GM12878 (cell line): ENCODE measurements around the gene SLX4IP. TPM values are rescaled to one million over a fixed set of nuclear protein-coding genes. Genes with fewer than 3 reads are reported as not detected.

ENCODE experiments used
- ATAC-seq: fragments of 200-7000 bp; cut with Tn5 transposase; 3 replicates; pipeline ENCODE4 v1.9.1; 2020; ENCODE audit warnings: mild to moderate bottlenecking, moderate library complexity
- BruUV-seq: library from RNA; stranded (reverse); fragments of 400-500 nt; replicated peaks from 2 replicates; lab custom pipeline; 2021; lab: Mats Ljungman, UMichigan
- CTCF ChIA-PET: fragments of 300-600 bp; sonication (Branson Sonifier 250); formaldehyde crosslinking; extraction: SDS; loops from one replicate; lab custom pipeline; 2021; ENCODE audit warnings: inconsistent platforms; lab: Yijun Ruan, JAX
- POLR2A ChIA-PET: fragments of 350-600 bp; formaldehyde crosslinking; extraction: SDS; loops from one replicate; lab custom pipeline; 2021; ENCODE audit warnings: inconsistent platforms; lab: Charles Lee
- RAD21 ChIA-PET: fragments of 300-600 bp; sonication (Branson Sonifier 250); formaldehyde crosslinking; loops from one replicate; lab custom pipeline; 2023; ENCODE audit warnings: antibody characterized with exemption; ENCODE audit not compliant: unreplicated experiment; lab: Charles Lee
- SMC1A ChIA-PET: fragments of 300-600 bp; sonication (Branson Sonifier 250); formaldehyde crosslinking; loops from one replicate; lab custom pipeline; 2023; ENCODE audit not compliant: unreplicated experiment, uncharacterized antibody; lab: Charles Lee
- DNase-seq: peaks from one replicate; pipeline ENCODE4 v3.0.0-alpha.2; 2011; ENCODE audit warnings: low read depth, low spot score
- FAIRE-seq: peaks from 3 replicates; lab custom pipeline; 2011; peaks lifted over from hg19 to GRCh38; lab: Jason Lieb, UNC
- H2AFZ ChIP-seq: 2 replicates; pipeline ENCODE4 v1.6.0; 2011; ENCODE audit warnings: low read depth, low read length, control low read depth; ENCODE audit not compliant: control insufficient read depth
- H3K27ac ChIP-seq: 2 replicates; pipeline ENCODE4 v1.5.1; 2011; ENCODE audit warnings: control low read depth; ENCODE audit not compliant: control insufficient read depth, insufficient read depth
- H3K27me3 ChIP-seq, 2 experiments: replicated peaks in 1 of 2; 2 replicates each; pipeline versions ENCODE4 v1.6.0 to v1.6.1; 2011; ENCODE audit warnings: low read length in 1 of 2; ENCODE audit not compliant: control insufficient read depth in 2 of 2, insufficient read depth in 2 of 2
- H3K36me3 ChIP-seq, 2 experiments: 2 replicates each; pipeline ENCODE4 v1.5.1; 2011; ENCODE audit warnings: low read length in 1 of 2; ENCODE audit not compliant: control insufficient read depth in 2 of 2, insufficient read depth in 2 of 2
- H3K4me1 ChIP-seq: 2 replicates; pipeline ENCODE4 v1.6.1; 2011; ENCODE audit warnings: mild to moderate bottlenecking, low read length, moderate library complexity, mixed read lengths; ENCODE audit not compliant: control insufficient read depth, insufficient read depth
- H3K4me2 ChIP-seq: 2 replicates; pipeline ENCODE4 v1.6.0; 2011; ENCODE audit warnings: control low read depth; ENCODE audit not compliant: control insufficient read depth, insufficient read depth
- H3K4me3 ChIP-seq: fragments of 200-600 bp; sonication (generic); 2 replicates; pipeline ENCODE4 v1.5.1; 2016
- H3K79me2 ChIP-seq: 2 replicates; pipeline ENCODE4 v1.6.0; 2011; ENCODE audit warnings: low read length; ENCODE audit not compliant: control insufficient read depth, insufficient read depth
- H3K9ac ChIP-seq: 2 replicates; pipeline ENCODE4 v1.8.0; 2011; ENCODE audit warnings: low read length, control low read depth, mixed read lengths; ENCODE audit not compliant: control insufficient read depth, insufficient read depth
- H3K9me3 ChIP-seq: replicated peaks from 3 replicates; pipeline ENCODE4 v1.5.1; 2011; ENCODE audit warnings: mild to moderate bottlenecking, low read length; ENCODE audit not compliant: control insufficient read depth, insufficient read depth
- H4K20me1 ChIP-seq: 2 replicates; pipeline ENCODE4 v1.6.0; 2011; ENCODE audit not compliant: control insufficient read depth, insufficient read depth
- BCL11A ChIP-seq: IDR thresholded peaks from 2 replicates; pipeline ENCODE4 v1.6.1; 2011; ENCODE audit warnings: low read depth, low read length
- DPF2 ChIP-seq: fragments of 450-650 bp; IDR thresholded peaks from 2 replicates; pipeline ENCODE4 v1.6.1; 2017; ENCODE audit warnings: mild to moderate bottlenecking
- EGR1 ChIP-seq, 2 experiments: IDR thresholded peaks; 1 replicate in 1 of 2; 2 replicates in 1 of 2; pipeline ENCODE4 v1.6.1; 2011 to 2012; ENCODE audit warnings: low read depth in 2 of 2, low read length in 2 of 2, borderline replicate concordance in 1 of 2, mild to moderate bottlenecking in 1 of 2, moderate library complexity in 1 of 2
- EZH2 ChIP-seq: IDR thresholded peaks from 2 replicates; pipeline ENCODE4 v1.6.1; 2012; ENCODE audit warnings: low read depth, mild to moderate bottlenecking, control low read depth, inconsistent platforms, low read length, borderline replicate concordance; ENCODE audit not compliant: control insufficient read depth
- MEF2A ChIP-seq: IDR thresholded peaks from 2 replicates; pipeline ENCODE4 v1.6.1; 2011; ENCODE audit warnings: low read depth, mild to moderate bottlenecking, low read length, moderate library complexity; ENCODE audit not compliant: insufficient read depth
- NFIC ChIP-seq: IDR thresholded peaks from 2 replicates; pipeline ENCODE4 v1.6.1; 2012; ENCODE audit warnings: low read depth, mild to moderate bottlenecking, inconsistent platforms, low read length, moderate library complexity
- NFYB ChIP-seq: IDR thresholded peaks from 2 replicates; pipeline ENCODE4 v1.6.1; 2011; ENCODE audit warnings: low read depth, mild to moderate bottlenecking, low read length, improper control_type of control experiment, moderate library complexity; ENCODE audit not compliant: insufficient read depth
- POLR2AphosphoS5 ChIP-seq: IDR thresholded peaks from 2 replicates; pipeline ENCODE4 v1.6.1; 2011; ENCODE audit warnings: mild to moderate bottlenecking, low read length, inconsistent platforms
- SMAD5 ChIP-seq: IDR thresholded peaks from 2 replicates; pipeline ENCODE4 v1.6.1; 2016; ENCODE audit warnings: antibody characterized with exemption, low read depth
- SMC3 ChIP-seq: IDR thresholded peaks from 2 replicates; pipeline ENCODE4 v1.6.1; 2011; ENCODE audit warnings: low read length, improper control_type of control experiment, borderline replicate concordance
- ZZZ3 ChIP-seq: IDR thresholded peaks from 2 replicates; pipeline ENCODE4 v1.6.1; 2011; ENCODE audit warnings: low read depth; ENCODE audit not compliant: control insufficient read depth, insufficient read length
- WGBS: methylation state at CpG from one replicate; pipeline ENCODE4 v1.1.6; 2016; ENCODE audit warnings: low lambda C conversion rate; ENCODE audit not compliant: insufficient replicate concordance, insufficient coverage; ENCODE audit errors: missing lambda C conversion rate; 5-methylcytosine and 5-hydroxymethylcytosine counted together
- in situ Hi-C: fragments of 300-500 bp; cut with MboI; formaldehyde crosslinking; loops from 9 replicates; pipeline ENCODE4 v1.14.3; 2018; ENCODE audit warnings: mixed read lengths
- intact Hi-C: fragments of 100-400 bp; cut with micrococcal nuclease; formaldehyde crosslinking; loops from one replicate; pipeline ENCODE4 v1.14.2; 2022; ENCODE audit not compliant: unreplicated experiment
- polyA plus RNA-seq, 11 experiments: library from polyadenylated mRNA; depleted of rRNA in 4 of 11; unstranded in 6 of 11; stranded (reverse) in 5 of 11; fragments of >200 nt; fragmentation: Nextera tagmentation in 4 of 11; fragmentation: Illumina TruSeq in 1 of 11; extraction: Ambion mirVana in 4 of 11; extraction: Trizol in 1 of 11; gene quantifications; 1 replicate in 1 of 11; 2 replicates in 10 of 11; pipeline versions ENCODE4 v1.2.1 to v1.2.3, GENCODE V29; 2011 to 2016; ENCODE audit warnings: inconsistent platforms in 2 of 11, missing spikeins in 2 of 11, low read depth in 1 of 11
- total RNA-seq, 4 experiments: library from RNA; depleted of rRNA in 3 of 4; stranded (reverse); fragments of >200 nt in 3 of 4; fragmentation: Illumina TruSeq in 1 of 4; extraction: Trizol in 1 of 4; gene quantifications; 2 replicates each; pipeline versions ENCODE4 v1.2.1 to v1.2.3, GENCODE V29; 2013 to 2021
- TF ChIP-seq, protein P1 (sequence below): IDR thresholded peaks from 2 replicates; pipeline ENCODE4 v1.6.1; 2012; ENCODE audit warnings: low read depth, low read length, improper control_type of control experiment
- TF ChIP-seq, protein P2 (sequence below): fragments of 450-650 bp; IDR thresholded peaks from 2 replicates; pipeline ENCODE4 v1.6.1; 2018; ENCODE audit warnings: mild to moderate bottlenecking, low read depth, moderate library complexity; ENCODE audit not compliant: partially characterized antibody
- TF ChIP-seq, protein P3 (sequence below): fragments of 450-650 bp; conservative IDR thresholded peaks from 2 replicates; pipeline ENCODE4 v1.6.1; 2017; ENCODE audit warnings: mild to moderate bottlenecking, moderate library complexity
- TF ChIP-seq, protein P4 (sequence below): fragments of 450-650 bp; IDR thresholded peaks from 2 replicates; pipeline ENCODE4 v1.6.1; 2017; ENCODE audit warnings: borderline replicate concordance

Gene SLX4IP
- total and polyA plus RNA-seq, 10 of the 15 experiments (the other 5 are each of a cell fraction or from before 2014, with no cell fraction given) = 2.2 to 11.0 (median 6.3) TPM

DNA sequence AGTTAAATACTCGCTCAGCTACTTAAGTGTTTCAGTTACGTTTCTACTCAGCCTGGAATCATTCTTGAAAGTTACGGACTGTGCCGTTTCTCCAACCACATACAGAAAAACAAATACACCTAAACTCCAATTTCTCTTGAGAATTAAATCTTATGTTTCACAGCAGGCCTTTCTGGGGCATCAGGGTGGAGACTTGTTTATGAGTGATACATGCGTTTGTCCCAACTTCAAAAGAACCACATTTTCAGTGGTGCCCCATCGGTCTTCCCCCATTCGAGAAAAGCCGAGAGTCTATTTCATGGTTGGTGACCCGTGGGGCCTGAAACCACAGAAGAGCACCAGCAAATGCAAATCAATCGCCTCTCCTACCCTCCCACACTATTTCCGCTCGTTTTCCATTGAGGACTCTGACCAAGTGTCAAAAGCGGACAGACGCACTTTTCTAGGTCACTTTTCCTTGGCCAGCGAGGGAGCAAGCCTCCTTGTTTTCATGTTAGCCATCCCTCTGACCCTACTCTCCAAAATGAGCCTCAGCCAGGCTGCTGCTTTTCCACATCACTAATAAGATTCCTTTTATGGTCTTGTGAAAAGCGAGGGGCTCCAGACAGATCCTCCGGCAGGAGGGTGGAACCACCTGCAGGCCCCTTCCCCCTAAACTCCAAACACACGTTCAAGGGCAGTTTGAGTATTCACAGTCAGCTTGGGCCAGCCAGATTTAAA lies 235.6 kb downstream of the SLX4IP start:
- 2% methylated on average over 18 of the region's 18 CpGs for whole genome bisulfite sequencing
- TSS peak; percentile 40 for BruUV-seq
- peak overlapping the region; percentile 52 for H3K9ac ChIP-seq
- H3K9me3 ChIP-seq = no peaks in the 10 kb centered on the region
- DNase-seq (peak; percentile 82), FAIRE-seq (peak; percentile 99), ATAC-seq (peak; percentile 44)
- H3K4me3 ChIP-seq = peak overlapping the region; percentile 81
- H3K4me2 ChIP-seq = peak overlapping the region; percentile 32
- ChIA-PET CTCF (interaction anchor here (0.6 to 2.6 kb wide), 29 partner anchors 11 to 873 kb away, joined by 3 to 14 read pairs (median 4); partner anchors contain the start of genes MKKS and SLX4IP), POLR2A (interaction anchor here (0.6 to 1.1 kb wide), 7 partner anchors 112 to 601 kb away, joined by 3 to 5 read pairs (median 3); partner anchors contain the start of gene MKKS), SMC1A (interaction anchor here (0.6 to 2.3 kb wide), 25 partner anchors 11 to 879 kb away, joined by 3 to 15 read pairs (median 5); partner anchors contain the start of gene SLX4IP), RAD21 (interaction anchor here (0.5 to 3.6 kb wide), 22 partner anchors 8 to 876 kb away, joined by 3 to 30 read pairs (median 4); no protein-coding TSS in a partner anchor)
- peaks cover 0 to 5% of the 10 kb centered on the region in 2 experiments; a peak in 1 of 4 replicates for H3K27me3 ChIP-seq
- H3K27ac ChIP-seq = peak overlapping the region; percentile 47
- no peaks in the 10 kb centered on the region; the same call in 1 of the 2 replicates for H4K20me1 ChIP-seq
- in situ Hi-C loops (loop anchor here (5.0 to 10.0 kb wide), 2 partner anchors 602 to 874 kb away; no protein-coding TSS in a partner anchor), intact Hi-C loops (loop anchor here (2.0 to 10.0 kb wide), 8 partner anchors 118 to 786 kb away; no protein-coding TSS in a partner anchor)
- no peak overlapping the region for H2AFZ ChIP-seq
- peaks cover 27% of the 10 kb centered on the region for H3K4me1 ChIP-seq
- peaks cover 10% of the 10 kb centered on the region for H3K79me2 ChIP-seq
- H3K36me3 ChIP-seq = no peaks in the 10 kb centered on the region; a peak in 2 of 4 replicates
- TF ChIP-seq SMAD5 (no peak), NFIC (peak; percentile 75), BCL11A (peak; percentile 69), MEF2A (peak; percentile 63; the same call in 1 of the 2 replicates), POLR2AphosphoS5 (peak; percentile 70), EGR1 (IDR thresholded peaks at IDR 0.05; ENCODE audit: borderline replicate concordance in 1 of 2, low read depth in 2 of 2, low read length in 2 of 2) (no peak), EZH2 (no peak), NFYB (0 out of 2 replicates have a peak, but pooled peaks have one; percentile 24), SMC3 (no peak), DPF2 (peak; percentile 64; the same call in 1 of the 2 replicates), ZZZ3 (no peak)
- TF ChIP-seq, protein P1, sequence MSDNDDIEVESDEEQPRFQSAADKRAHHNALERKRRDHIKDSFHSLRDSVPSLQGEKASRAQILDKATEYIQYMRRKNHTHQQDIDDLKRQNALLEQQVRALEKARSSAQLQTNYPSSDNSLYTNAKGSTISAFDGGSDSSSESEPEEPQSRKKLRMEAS = no peak
- TF ChIP-seq, protein P2, sequence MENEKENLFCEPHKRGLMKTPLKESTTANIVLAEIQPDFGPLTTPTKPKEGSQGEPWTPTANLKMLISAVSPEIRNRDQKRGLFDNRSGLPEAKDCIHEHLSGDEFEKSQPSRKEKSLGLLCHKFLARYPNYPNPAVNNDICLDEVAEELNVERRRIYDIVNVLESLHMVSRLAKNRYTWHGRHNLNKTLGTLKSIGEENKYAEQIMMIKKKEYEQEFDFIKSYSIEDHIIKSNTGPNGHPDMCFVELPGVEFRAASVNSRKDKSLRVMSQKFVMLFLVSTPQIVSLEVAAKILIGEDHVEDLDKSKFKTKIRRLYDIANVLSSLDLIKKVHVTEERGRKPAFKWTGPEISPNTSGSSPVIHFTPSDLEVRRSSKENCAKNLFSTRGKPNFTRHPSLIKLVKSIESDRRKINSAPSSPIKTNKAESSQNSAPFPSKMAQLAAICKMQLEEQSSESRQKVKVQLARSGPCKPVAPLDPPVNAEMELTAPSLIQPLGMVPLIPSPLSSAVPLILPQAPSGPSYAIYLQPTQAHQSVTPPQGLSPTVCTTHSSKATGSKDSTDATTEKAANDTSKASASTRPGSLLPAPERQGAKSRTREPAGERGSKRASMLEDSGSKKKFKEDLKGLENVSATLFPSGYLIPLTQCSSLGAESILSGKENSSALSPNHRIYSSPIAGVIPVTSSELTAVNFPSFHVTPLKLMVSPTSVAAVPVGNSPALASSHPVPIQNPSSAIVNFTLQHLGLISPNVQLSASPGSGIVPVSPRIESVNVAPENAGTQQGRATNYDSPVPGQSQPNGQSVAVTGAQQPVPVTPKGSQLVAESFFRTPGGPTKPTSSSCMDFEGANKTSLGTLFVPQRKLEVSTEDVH = no peak
- TF ChIP-seq, protein P3, sequence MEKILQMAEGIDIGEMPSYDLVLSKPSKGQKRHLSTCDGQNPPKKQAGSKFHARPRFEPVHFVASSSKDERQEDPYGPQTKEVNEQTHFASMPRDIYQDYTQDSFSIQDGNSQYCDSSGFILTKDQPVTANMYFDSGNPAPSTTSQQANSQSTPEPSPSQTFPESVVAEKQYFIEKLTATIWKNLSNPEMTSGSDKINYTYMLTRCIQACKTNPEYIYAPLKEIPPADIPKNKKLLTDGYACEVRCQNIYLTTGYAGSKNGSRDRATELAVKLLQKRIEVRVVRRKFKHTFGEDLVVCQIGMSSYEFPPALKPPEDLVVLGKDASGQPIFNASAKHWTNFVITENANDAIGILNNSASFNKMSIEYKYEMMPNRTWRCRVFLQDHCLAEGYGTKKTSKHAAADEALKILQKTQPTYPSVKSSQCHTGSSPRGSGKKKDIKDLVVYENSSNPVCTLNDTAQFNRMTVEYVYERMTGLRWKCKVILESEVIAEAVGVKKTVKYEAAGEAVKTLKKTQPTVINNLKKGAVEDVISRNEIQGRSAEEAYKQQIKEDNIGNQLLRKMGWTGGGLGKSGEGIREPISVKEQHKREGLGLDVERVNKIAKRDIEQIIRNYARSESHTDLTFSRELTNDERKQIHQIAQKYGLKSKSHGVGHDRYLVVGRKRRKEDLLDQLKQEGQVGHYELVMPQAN = no peak
- TF ChIP-seq, protein P4, sequence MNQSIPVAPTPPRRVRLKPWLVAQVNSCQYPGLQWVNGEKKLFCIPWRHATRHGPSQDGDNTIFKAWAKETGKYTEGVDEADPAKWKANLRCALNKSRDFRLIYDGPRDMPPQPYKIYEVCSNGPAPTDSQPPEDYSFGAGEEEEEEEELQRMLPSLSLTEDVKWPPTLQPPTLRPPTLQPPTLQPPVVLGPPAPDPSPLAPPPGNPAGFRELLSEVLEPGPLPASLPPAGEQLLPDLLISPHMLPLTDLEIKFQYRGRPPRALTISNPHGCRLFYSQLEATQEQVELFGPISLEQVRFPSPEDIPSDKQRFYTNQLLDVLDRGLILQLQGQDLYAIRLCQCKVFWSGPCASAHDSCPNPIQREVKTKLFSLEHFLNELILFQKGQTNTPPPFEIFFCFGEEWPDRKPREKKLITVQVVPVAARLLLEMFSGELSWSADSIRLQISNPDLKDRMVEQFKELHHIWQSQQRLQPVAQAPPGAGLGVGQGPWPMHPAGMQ = no peak
